ENCODE measurements around the gene TEX26. TPM values are rescaled to one million over a fixed set of nuclear protein-coding genes. Genes with fewer than 3 reads are reported as not detected.

Gene TEX26
- polyA plus RNA-seq, 1 experiment, result not detected

GRCh38 chr13:30904043-30904442 is 28.4 kb upstream of the TEX26 start:
- CTCF ChIA-PET, result interaction anchor here (1.0 to 1.3 kb wide), 2 partner anchors 9 to 12 kb away, joined by 3 read pairs; no protein-coding TSS in a partner anchor
- no peak for TF ChIP-seq CTCF (IDR thresholded peaks at IDR 0.05; ENCODE audit: insufficient read depth, low read depth, low read length)
- Histone ChIP-seq H3K4me3 (ENCODE audit: low read depth, low read length) (no peak overlapping the region), H3K36me3 (ENCODE audit: control insufficient read depth, insufficient read depth, low read length) (no peaks in the 10 kb centered on the region), H3K27me3 (ENCODE audit: control insufficient read depth, insufficient read depth, low read length) (peaks cover 2% of the 10 kb centered on the region; the same call in 1 of the 2 replicates)
- DNase-seq (ENCODE audit: low read depth), result no peak
- POLR2A ChIA-PET, result no interaction called here

GRCh38 chr13:30905932-30906383 is 26.5 kb upstream of the TEX26 start, which contains the start of gene MEDAG:
MEDAG (plus strand) TSS chr13:30906271; CDS start chr13:30906516, 245 bp downstream.
- POLR2A ChIA-PET, result no interaction called here
- no peak for TF ChIP-seq CTCF (IDR thresholded peaks at IDR 0.05; ENCODE audit: insufficient read depth, low read depth, low read length)
- CTCF ChIA-PET, result interaction anchor here (0.6 kb wide), 1 partner anchor 63 kb away, joined by 3 read pairs; no protein-coding TSS in a partner anchor
- DNase-seq (ENCODE audit: low read depth), result no peak
- H3K27me3 ChIP-seq (ENCODE audit: control insufficient read depth, insufficient read depth, low read length), result peaks cover 2% of the 10 kb centered on the region; the same call in 1 of the 2 replicates
- no peaks in the 10 kb centered on the region for H3K36me3 ChIP-seq (ENCODE audit: control insufficient read depth, insufficient read depth, low read length)
- no peak within 1 kb of the TSS for H3K4me3 ChIP-seq (ENCODE audit: low read depth, low read length)

- DNase-seq (ENCODE audit: low read depth), result no peak
- Histone ChIP-seq H3K36me3 (ENCODE audit: control insufficient read depth, insufficient read depth, low read length) (no peaks in the 10 kb centered on the region), H3K27me3 (ENCODE audit: control insufficient read depth, insufficient read depth, low read length) (peaks cover 2% of the 10 kb centered on the region; the same call in 1 of the 2 replicates), H3K4me3 (ENCODE audit: low read depth, low read length) (no peak overlapping the region)
- POLR2A ChIA-PET, result interaction anchor here (0.6 kb wide), 1 partner anchor 105 kb away, joined by 3 read pairs; no protein-coding TSS in a partner anchor
- TF ChIP-seq CTCF (IDR thresholded peaks at IDR 0.05; ENCODE audit: insufficient read depth, low read depth, low read length), result no peak
- CTCF ChIA-PET, result interaction anchor here (0.6 to 1.6 kb wide), 6 partner anchors 12 to 599 kb away, joined by 3 to 4 read pairs (median 3); partner anchors contain the start of gene KATNAL1
Observed at GRCh38 chr13:30906411-30907051, 25.9 kb upstream of the TEX26 start.

GRCh38 chr13:30907121-30907861 is 25.2 kb upstream of the TEX26 start:
- Histone ChIP-seq H3K4me3 (ENCODE audit: low read depth, low read length) (no peak overlapping the region), H3K36me3 (ENCODE audit: control insufficient read depth, insufficient read depth, low read length) (no peaks in the 10 kb centered on the region), H3K27me3 (ENCODE audit: control insufficient read depth, insufficient read depth, low read length) (peaks cover 2% of the 10 kb centered on the region; the same call in 1 of the 2 replicates)
- POLR2A ChIA-PET, result interaction anchor here (0.6 kb wide), 1 partner anchor 104 kb away, joined by 3 read pairs; no protein-coding TSS in a partner anchor
- DNase-seq (ENCODE audit: low read depth), result no peak
- CTCF ChIA-PET, result interaction anchor here (0.6 to 1.6 kb wide), 6 partner anchors 11 to 600 kb away, joined by 3 to 4 read pairs (median 3); partner anchors contain the start of gene KATNAL1
- no peak for TF ChIP-seq CTCF (IDR thresholded peaks at IDR 0.05; ENCODE audit: insufficient read depth, low read depth, low read length)

Measured in BJ (cell line).